Purkinje cell (primary cell): ENCODE results near the gene ACER1. TPM values are rescaled to one million over a fixed set of nuclear protein-coding genes. Genes with fewer than 3 reads are reported as not detected.

ENCODE experiments used
- polyA plus RNA-seq: library from polyadenylated mRNA; unstranded; fragments of >200 nt; fragmentation: Nextera tagmentation; gene quantifications from 2 replicates; pipeline ENCODE4 v1.2.1, GENCODE V29; 2014

ACER1 gene
- not detected in 2 replicates for polyA plus RNA-seq

GRCh38 chr19:6333439-6333838, at the start of gene ACER1:
TSS of gene ACER1 (minus strand) at chr19:6333612. CDS start at chr19:6333551, 61 bp downstream.

GRCh38 chr19:6375411-6376010, 42.1 kb upstream of the ACER1 start, which contains the start of gene PSPN:
TSS of gene PSPN (minus strand) at chr19:6375933. CDS start at chr19:6375849, 84 bp downstream.

GRCh38 chr19:6372594-6373095, 39.2 kb upstream of the ACER1 start, which contains the start of gene ALKBH7:
TSS of gene ALKBH7 (plus strand) at chr19:6372794. CDS start at chr19:6372821, 27 bp downstream.

GRCh38 chr19:6279931-6280591, 53.4 kb downstream of the ACER1 start, which contains the start of gene MLLT1:
TSS of gene MLLT1 (minus strand) at chr19:6279975. CDS start at chr19:6279784, 191 bp downstream.

Other genes starting within 250 kb of the ACER1 start
- 4.4 and 6.8 TPM in 2 replicates for gene RFX2, start 223.1 kb downstream of the ACER1 start, polyA plus RNA-seq
- gene ACSBG2, start 197.9 kb downstream of the ACER1 start, polyA plus RNA-seq, result 2.0 TPM in 1 of 2 replicates, not detected in the other
- 0.87 and 1.8 TPM in 2 replicates for gene MLLT1, start 53.6 kb downstream of the ACER1 start, polyA plus RNA-seq
- gene CLPP, start 27.9 kb upstream of the ACER1 start, polyA plus RNA-seq, result 32.5 and 41.3 TPM in 2 replicates
- gene ALKBH7, start 39.2 kb upstream of the ACER1 start, polyA plus RNA-seq, result 13.5 and 18.5 TPM in 2 replicates
- gene PSPN, start 42.3 kb upstream of the ACER1 start, polyA plus RNA-seq, result 0.35 TPM in 1 of 2 replicates, not detected in the other
- 7.8 and 12.2 TPM in 2 replicates for gene GTF2F1, start 59.6 kb upstream of the ACER1 start, polyA plus RNA-seq
- 1.5 and 1.7 TPM in 2 replicates for gene KHSRP, start 91.2 kb upstream of the ACER1 start, polyA plus RNA-seq
- not detected in 2 replicates for gene SLC25A41, start 100.2 kb upstream of the ACER1 start, polyA plus RNA-seq
- 2.3 and 12.2 TPM in 2 replicates for gene SLC25A23, start 126.2 kb upstream of the ACER1 start, polyA plus RNA-seq
- gene CRB3, start 130.7 kb upstream of the ACER1 start, polyA plus RNA-seq, result not detected in 2 replicates
- not detected in 2 replicates for gene DENND1C, start 148.2 kb upstream of the ACER1 start, polyA plus RNA-seq
- gene TUBB4A, start 168.7 kb upstream of the ACER1 start, polyA plus RNA-seq, result 28.2 and 83.7 TPM in 2 replicates
- gene TNFSF9, start 197.4 kb upstream of the ACER1 start, polyA plus RNA-seq, result 0.14 and 1.9 TPM in 2 replicates